ENCODE measurements around the gene C9orf152. TPM values are rescaled to one million over a fixed set of nuclear protein-coding genes. Genes with fewer than 3 reads are reported as not detected.

Gene C9orf152
- total and polyA plus RNA-seq, 2 experiments from 2014 or later = not detected

- no peaks in the 10 kb centered on the region for H3K27me3 ChIP-seq (ENCODE audit: insufficient read depth)
- H3K9me2 ChIP-seq (ENCODE audit: insufficient read depth) = no peaks in the 10 kb centered on the region
- no peak overlapping the region for H3K27ac ChIP-seq (ENCODE audit: low read depth)
- H2AFZ ChIP-seq = no peak overlapping the region
- TF ChIP-seq EZH2phosphoT487 (IDR thresholded peaks at IDR 0.05; ENCODE audit: unreplicated experiment) (no peak), POLR2AphosphoS5 (IDR thresholded peaks at IDR 0.05; ENCODE audit: low read depth) (no peak), JUNB (IDR thresholded peaks at IDR 0.05; ENCODE audit: unreplicated experiment) (no peak), ZNF114 (CRISPR knock-in tag; IDR thresholded peaks at IDR 0.05) (no peak), ETS1 (IDR thresholded peaks at IDR 0.05) (no peak), CREB1 (CRISPR knock-in tag; IDR thresholded peaks at IDR 0.05; ENCODE audit: low read depth) (no peak), ZNF331 (CRISPR knock-in tag; IDR thresholded peaks at IDR 0.05; ENCODE audit: low read depth) (no peak), NANOG (IDR thresholded peaks at IDR 0.05; ENCODE audit: borderline replicate concordance) (no peak), REST (IDR thresholded peaks at IDR 0.05; ENCODE audit: unreplicated experiment) (no peak), CTCF (conservative IDR thresholded peaks at IDR 0.05; ENCODE audit: low read depth in 2 of 2) (no peak), ZNF462 (CRISPR knock-in tag; IDR thresholded peaks at IDR 0.05) (no peak), STAT1 (IDR thresholded peaks at IDR 0.05; ENCODE audit: unreplicated experiment) (no peak), EZH2 (IDR thresholded peaks at IDR 0.05; ENCODE audit: low read depth, unreplicated experiment) (no peak)
- H3K4me2 ChIP-seq = no peak overlapping the region
- peaks cover 16% of the 10 kb centered on the region for H3K36me3 ChIP-seq (ENCODE audit: insufficient read depth)
- H3K79me2 ChIP-seq (replicated peaks; ENCODE audit: insufficient read depth) = peaks cover 93% of the 10 kb centered on the region
- no peak overlapping the region for H3K4me3 Mint-ChIP-seq
- H3K27ac Mint-ChIP-seq = no peak overlapping the region
- peaks cover 2% of the 10 kb centered on the region; the same call in 1 of the 3 replicates for H3K9me3 Mint-ChIP-seq
- H3K27me3 Mint-ChIP-seq (ENCODE audit: insufficient read depth, low read depth, poor library complexity) = peaks cover 9% of the 10 kb centered on the region
- no peak for ATAC-seq
- H3K4me1 Mint-ChIP-seq = peaks cover 24% of the 10 kb centered on the region
- peaks cover 33% of the 10 kb centered on the region for H4K20me1 ChIP-seq (replicated peaks; ENCODE audit: insufficient read depth)
- peaks cover 40% of the 10 kb centered on the region for H3K36me3 Mint-ChIP-seq (ENCODE audit: low read depth)
- H3K4me3 ChIP-seq = no peak overlapping the region
- DNase-seq (ENCODE audit: low spot score) = no peak
- H3K4me1 ChIP-seq (ENCODE audit: insufficient read depth) = peaks cover 12% of the 10 kb centered on the region
- H3F3A ChIP-seq (replicated peaks; ENCODE audit: low read depth) = no peaks in the 10 kb centered on the region
Measured at GRCh38 chr9:110251212-110251611, 43.3 kb upstream of the C9orf152 start.
